ENCODE data around the gene BRD9.

Gene BRD9

GRCh38 chr5:902129-902916 is 9.7 kb upstream of the BRD9 start:
- no peak for TF ChIP-seq CTCF (IDR thresholded peaks at IDR 0.05; ENCODE audit: insufficient read depth, low read length, poor library complexity, severe bottlenecking)
- Histone ChIP-seq H3K36me3 (ENCODE audit: control insufficient read depth, insufficient read depth, low read length) (peaks cover 14% of the 10 kb centered on the region), H3K4me3 (replicated peaks; ENCODE audit: low read depth, low read length) (no peak overlapping the region), H3K27me3 (replicated peaks; ENCODE audit: control insufficient read depth, insufficient read depth, low read length) (no peaks in the 10 kb centered on the region)
- DNase-seq (ENCODE audit: extremely low read depth, insufficient read length), result no peak

GRCh38 chr5:900781-901180 is 8.2 kb upstream of the BRD9 start:
- no peak overlapping the region for H3K4me3 ChIP-seq (replicated peaks; ENCODE audit: low read depth, low read length)
- peaks cover 12% of the 10 kb centered on the region for H3K36me3 ChIP-seq (ENCODE audit: control insufficient read depth, insufficient read depth, low read length)
- no peak for TF ChIP-seq CTCF (IDR thresholded peaks at IDR 0.05; ENCODE audit: insufficient read depth, low read length, poor library complexity, severe bottlenecking)

GRCh38 chr5:893711-894110 is 1.1 kb upstream of the BRD9 start:
- no peaks in the 10 kb centered on the region for H3K27me3 ChIP-seq (replicated peaks; ENCODE audit: control insufficient read depth, insufficient read depth, low read length)
- peaks cover 16% of the 10 kb centered on the region for H3K36me3 ChIP-seq (ENCODE audit: control insufficient read depth, insufficient read depth, low read length)
- DNase-seq (ENCODE audit: extremely low read depth, insufficient read length), result no peak
- TF ChIP-seq CTCF (IDR thresholded peaks at IDR 0.05; ENCODE audit: insufficient read depth, low read length, poor library complexity, severe bottlenecking), result no peak
- H3K4me3 ChIP-seq (replicated peaks; ENCODE audit: low read depth, low read length), result peak overlapping the region; percentile 99

More at GRCh38 chr5:900781-901180, 8.2 kb upstream of the BRD9 start:
- H3K27me3 ChIP-seq (replicated peaks; ENCODE audit: control insufficient read depth, insufficient read depth, low read length), result no peaks in the 10 kb centered on the region
- DNase-seq (ENCODE audit: extremely low read depth, insufficient read length), result no peak

- H3K27me3 ChIP-seq (replicated peaks; ENCODE audit: control insufficient read depth, insufficient read depth, low read length), result no peaks in the 10 kb centered on the region
- H3K36me3 ChIP-seq (ENCODE audit: control insufficient read depth, insufficient read depth, low read length), result peaks cover 21% of the 10 kb centered on the region
- no peak for DNase-seq (ENCODE audit: extremely low read depth, insufficient read length)
- peak overlapping the region; percentile 99 for H3K4me3 ChIP-seq (replicated peaks; ENCODE audit: low read depth, low read length)
- no peak for TF ChIP-seq CTCF (IDR thresholded peaks at IDR 0.05; ENCODE audit: insufficient read depth, low read length, poor library complexity, severe bottlenecking)
Observed at GRCh38 chr5:893137-893506, 521 bp upstream of the BRD9 start.

- no peaks in the 10 kb centered on the region for H3K27me3 ChIP-seq (replicated peaks; ENCODE audit: control insufficient read depth, insufficient read depth, low read length)
- peak overlapping the region; percentile 99 for H3K4me3 ChIP-seq (replicated peaks; ENCODE audit: low read depth, low read length)
- DNase-seq (ENCODE audit: extremely low read depth, insufficient read length), result no peak
- no peak for TF ChIP-seq CTCF (IDR thresholded peaks at IDR 0.05; ENCODE audit: insufficient read depth, low read length, poor library complexity, severe bottlenecking)
- peaks cover 24% of the 10 kb centered on the region for H3K36me3 ChIP-seq (ENCODE audit: control insufficient read depth, insufficient read depth, low read length)
Observed at GRCh38 chr5:891837-892393, 686 bp downstream of the BRD9 start.

Measured in GM06990 (cell line).